ENCODE results near the gene ELANE.
"Not testable (repeated sequence)": the region's sequence is repeated elsewhere in the genome, so short reads cannot be mapped to it uniquely, and the experiment has no call there.

The ELANE gene

DNA sequence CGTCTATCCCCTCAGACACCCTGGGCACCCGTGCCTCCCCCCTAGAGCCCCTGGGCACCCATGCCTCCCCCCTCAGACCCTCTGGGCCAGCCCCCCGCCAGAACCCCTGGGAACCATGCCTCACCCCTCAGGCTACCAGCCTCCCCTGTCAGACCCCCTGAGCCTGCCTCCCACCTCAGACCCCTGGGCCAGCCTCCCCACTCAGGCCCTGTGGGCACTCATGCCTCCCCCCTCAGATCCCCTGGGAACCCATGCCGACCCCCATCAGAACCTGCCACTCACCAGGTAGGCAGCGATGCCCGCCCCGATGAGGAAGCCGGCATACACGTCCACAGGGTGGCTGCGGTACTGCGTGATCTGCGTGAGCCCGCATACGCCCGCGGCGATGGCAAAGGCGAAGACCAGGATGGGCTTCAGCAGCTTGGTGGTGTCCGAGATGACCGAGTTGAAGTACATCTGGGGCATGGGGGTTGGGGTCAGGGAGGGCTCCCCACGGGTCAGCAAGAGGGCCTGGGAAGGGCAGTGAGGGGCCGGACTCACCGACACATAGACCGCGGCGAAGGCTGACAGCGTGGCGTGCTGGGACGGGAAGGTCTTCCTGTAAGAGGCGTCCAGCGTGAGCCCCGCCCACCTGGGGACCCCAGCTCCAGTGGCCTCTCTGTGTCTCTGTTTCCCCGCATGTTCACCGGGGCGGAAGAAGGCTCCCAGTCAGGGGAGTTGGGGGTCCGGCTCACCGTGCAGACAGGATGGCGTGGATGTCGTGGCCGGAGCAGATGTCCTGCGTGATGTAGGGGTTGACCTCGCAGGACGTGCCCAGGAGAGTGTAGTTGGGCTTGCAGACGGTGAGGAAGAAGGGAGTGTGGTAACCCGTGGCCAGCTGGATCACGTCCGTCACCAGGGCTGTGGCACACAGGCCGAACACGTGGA lies 37.7 kb upstream of the ELANE start:
- DNase-seq, result no peak

DNA sequence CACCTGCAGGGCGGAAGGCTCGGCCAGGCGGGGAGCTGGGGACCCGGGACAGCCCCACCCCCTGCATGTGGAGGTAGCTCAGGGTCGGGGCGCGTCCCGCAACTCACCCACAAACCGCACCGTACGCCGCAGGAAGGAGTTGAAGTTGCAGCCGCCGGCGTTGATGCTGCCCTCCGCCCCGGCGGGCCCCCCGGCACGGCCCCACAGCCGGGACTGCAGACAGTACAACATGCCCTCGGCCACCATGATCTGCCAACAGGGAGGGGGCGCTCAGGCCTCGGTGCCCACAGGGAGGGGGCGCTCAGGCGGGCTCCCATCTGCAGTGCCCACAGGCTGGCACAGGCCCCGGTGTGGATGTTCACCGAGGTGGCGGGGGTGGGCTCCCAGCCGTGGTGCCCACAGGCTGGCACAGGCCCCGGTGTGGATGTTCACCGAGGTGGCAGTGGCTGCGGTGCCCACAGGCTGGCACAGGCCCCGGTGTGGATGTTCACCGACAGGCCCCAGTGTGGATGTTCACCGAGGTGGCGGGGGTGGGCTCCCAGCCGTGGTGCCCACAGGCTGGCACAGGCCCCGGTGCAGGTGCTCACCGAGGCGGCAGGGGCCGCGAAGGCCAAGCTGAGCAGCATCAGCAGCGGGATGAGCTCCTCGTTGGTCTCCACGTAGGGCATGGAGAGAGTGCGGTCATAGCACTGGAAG lies 36.9 kb upstream of the ELANE start:
- no peak for DNase-seq

- no peak for DNase-seq
These were observed 36.2 kb upstream of the ELANE start for GRCh38 chr19:815775-816499.

DNA sequence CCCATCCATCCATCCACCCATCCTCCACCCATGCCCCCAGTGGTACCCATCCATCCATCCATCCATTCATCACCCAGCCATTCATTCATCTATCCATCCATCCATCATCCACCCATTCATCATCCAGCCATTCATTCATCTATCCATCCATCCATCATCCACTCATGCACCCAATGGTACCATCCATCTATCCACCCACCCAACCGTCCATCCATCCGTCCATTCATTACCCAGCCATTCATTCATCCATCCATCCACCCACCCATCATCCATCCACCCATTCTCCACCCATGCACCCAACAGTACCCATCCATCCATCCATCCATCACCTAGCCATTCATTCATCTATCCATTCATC lies 35.6 kb upstream of the ELANE start:
- DNase-seq, result no peak

- not testable (repeated sequence) for DNase-seq
These were observed 31.9 kb upstream of the ELANE start for GRCh38 chr19:820212-820611.

GRCh38 chr19:821231-821824 lies 30.8 kb upstream of the ELANE start:
- no peak for DNase-seq

GRCh38 chr19:821825-822503 lies 30.1 kb upstream of the ELANE start, which contains the start of gene PLPPR3:
PLPPR3 (minus strand) TSS chr19:821955; CDS start chr19:821559, 396 bp downstream.
- no peak for DNase-seq

DNA sequence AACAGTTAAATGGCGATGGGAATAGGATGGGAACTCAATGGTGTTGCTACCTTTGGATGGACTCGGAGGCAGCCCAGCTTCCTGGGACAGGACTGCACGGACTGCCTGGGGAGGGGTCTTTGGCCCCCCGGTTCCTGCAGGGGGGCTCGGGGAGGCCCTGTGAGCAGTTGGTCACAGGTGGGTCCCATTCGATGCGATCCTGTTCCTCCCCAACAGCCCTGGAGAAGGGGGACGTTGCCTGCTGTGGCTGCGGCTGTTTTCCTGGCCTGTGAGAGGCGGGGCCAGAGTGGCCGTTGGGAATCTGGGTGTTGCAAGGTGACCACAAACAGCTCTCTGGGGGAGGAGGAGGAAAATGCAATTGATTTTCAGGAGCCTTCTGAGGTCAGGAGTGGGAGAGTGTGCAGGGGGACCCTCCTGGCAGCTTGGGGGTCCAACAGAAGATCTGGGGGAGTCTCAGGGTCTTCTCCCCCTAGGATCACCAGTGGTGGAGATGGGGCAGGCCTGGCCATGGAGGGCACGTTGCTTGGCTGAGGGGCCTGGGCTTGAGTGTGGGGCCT lies 28.5 kb upstream of the ELANE start:
- DNase-seq, result no peak

- no peak for DNase-seq
These were observed 27.2 kb upstream of the ELANE start for GRCh38 chr19:824885-825284.

DNA sequence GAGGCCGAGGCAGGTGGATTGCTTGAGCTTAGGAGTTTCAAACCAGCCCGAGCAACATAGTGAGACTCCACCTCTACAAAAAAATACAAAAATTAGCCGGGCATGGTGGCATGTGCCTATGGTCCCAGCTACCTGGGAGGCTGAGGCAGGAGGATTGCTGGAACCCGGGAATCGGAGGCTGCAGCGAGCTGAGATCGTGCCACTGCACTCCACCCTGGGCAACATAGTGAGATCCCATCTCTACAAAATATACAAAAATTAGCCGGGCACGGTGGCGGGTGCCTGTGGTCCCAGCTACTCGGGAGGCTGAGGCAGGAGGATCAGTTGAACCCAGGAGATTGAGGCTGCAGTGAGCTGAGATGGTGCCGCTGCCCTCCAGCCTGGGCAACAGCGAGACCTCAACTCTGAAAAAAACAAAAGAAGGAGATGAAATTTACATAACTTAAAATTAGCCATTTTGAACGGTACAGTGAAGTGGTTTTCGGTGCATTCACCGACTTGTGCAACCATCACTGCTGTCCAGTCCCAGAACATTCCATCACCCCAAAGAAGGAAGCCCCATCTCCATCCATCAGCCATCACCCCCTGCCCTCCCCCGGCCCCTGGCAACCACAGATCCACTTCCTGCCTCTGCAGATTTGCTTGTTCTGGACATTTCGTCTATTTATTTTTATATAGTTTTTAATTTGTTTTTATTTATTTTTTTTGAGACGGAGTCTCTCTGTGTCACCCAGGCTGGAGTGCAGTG lies 26.0 kb upstream of the ELANE start:
- no peak for DNase-seq

DNA sequence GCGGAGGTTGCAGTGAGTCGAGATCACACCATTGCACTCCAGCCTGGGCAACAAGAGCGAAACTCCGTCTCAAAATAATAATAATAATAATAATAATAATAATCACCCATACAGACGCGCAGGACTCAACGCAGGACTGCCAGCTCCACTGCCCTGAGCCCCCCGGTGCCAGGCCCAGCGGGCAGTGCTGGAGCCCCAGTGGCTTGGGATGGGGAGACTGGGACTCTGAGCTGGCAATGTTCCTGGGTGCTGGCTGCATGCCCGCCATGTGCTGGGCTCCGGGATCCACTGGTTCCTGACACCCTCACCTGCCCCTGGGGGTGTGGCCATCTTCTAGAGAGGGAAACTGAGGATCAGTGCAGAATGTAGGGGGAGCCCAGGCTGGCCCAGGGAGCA lies 24.8 kb upstream of the ELANE start:
- no peak for DNase-seq

- DNase-seq, result no peak
These were observed 24.3 kb upstream of the ELANE start, which contains the start of gene AZU1 for GRCh38 chr19:827710-828321. AZU1 (plus strand) TSS chr19:827837; CDS start chr19:827847, 10 bp downstream.

DNA sequence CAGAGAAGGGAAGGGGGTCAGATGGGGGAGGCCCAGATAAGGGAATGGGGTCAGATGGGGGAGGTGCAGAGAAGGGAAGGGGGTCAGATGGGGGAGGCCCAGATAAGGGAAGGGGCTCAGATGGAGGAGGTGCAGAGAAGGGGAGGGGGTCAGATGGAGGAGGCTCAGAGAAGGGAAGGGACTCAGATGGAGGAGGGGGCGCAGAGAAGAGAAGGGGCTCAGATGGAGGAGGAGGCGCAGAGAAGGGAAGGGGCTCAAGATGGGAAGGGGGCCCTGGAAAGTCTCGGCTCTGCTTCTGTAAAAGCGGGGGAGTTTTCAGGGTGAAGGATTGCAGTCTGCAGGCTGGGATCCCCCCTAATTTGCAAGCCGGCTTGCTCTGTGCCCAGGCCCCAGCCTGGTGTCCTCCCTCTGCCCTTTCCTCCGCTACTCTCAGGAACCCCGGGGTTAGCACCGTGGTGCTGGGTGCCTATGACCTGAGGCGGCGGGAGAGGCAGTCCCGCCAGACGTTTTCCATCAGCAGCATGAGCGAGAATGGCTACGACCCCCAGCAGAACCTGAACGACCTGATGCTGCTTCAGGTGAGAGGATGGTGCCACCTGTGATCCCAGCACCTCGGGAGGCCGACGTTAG lies 22.9 kb upstream of the ELANE start:
- DNase-seq, result no peak

DNA sequence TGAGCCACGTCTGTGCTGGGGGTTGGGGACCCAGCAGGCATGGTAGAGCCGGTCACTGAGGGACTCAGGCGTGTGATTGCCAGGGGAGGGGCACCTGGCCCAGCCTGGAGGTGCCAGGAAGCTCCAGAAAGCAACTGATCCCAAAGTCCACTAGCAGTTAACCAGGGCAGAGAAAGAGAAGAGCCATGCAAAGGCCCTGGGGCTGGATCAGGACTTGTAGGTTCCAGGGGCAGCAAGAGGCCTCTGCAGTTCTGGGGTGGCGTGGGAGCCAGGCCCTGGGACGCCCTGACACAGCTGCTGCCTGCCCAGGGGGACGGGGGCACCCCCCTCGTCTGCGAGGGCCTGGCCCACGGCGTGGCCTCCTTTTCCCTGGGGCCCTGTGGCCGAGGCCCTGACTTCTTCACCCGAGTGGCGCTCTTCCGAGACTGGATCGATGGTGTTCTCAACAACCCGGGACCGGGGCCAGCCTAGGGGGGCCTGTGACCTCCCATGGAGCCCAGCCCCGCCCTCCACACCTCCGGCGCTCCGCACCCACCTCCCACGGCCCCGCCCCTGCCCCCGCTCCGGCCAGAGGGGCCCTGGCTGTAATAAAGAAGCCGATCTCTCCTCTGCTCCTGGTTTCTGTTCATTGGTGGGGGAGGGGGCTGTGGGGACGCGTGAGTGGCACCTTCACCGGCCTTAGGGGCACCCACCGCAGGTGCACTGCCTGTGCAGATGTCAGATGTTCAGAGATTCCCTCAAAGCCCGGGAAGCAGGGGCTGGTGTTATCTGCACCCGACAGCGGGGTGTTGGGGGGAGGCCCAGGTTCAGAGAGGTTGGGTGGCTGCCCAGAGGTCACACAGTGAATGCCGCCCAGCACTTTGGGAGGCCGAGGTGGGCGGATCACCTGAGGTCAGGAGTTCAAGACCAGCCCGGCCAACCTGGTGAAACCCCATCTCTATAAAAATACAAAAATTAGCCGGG lies 20.4 kb upstream of the ELANE start:
- no peak for DNase-seq

DNA sequence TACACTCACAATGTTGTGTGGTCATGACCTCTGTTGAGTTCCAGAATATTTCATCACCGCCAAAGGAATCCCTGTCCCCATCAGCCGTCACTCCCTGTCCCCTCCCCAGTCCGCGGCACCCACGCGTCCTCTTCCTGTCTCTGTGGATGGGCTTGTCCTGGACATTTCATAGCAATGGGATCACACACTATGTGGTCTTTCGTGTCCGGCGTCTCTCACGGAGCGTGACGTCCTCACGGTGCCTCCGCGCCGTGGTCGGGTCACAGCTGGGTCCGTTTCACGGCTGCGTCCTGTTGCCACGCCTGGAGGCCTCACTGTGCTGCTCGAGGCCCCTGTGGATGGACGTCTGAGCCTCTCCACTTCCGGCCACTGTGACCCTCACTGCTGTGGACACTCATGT lies 17.9 kb upstream of the ELANE start:
- no peak for DNase-seq

DNA sequence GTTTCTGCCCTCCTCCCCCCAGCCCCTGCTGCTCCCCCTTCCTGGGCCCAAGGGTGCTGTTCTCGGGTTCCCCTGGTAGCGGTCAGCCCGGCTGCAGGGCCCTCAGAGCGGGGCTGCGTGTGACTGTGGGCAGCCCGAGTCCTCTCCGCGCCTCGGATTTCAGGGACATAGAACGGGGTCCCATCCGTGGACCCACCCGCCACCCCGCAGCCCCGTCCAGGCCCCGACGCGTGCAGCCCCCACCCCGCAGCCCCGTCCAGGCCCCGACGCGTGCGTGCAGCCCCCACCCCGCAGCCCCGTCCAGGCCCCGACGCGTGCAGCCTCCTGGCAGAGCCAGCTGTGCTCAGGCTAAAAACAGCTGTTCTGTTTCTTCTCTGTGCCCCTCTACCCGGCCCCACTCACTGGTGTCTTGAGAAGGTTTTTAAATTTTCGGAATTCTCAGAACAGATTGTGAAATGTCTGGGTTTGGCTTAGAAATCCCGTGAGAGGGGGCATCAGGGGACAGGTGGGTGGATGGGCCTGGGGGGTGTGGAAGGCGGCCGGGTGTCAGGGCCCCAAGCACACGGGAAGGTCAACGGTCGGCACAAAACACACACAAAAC lies 16.8 kb upstream of the ELANE start:
- DNase-seq, result no peak

DNA sequence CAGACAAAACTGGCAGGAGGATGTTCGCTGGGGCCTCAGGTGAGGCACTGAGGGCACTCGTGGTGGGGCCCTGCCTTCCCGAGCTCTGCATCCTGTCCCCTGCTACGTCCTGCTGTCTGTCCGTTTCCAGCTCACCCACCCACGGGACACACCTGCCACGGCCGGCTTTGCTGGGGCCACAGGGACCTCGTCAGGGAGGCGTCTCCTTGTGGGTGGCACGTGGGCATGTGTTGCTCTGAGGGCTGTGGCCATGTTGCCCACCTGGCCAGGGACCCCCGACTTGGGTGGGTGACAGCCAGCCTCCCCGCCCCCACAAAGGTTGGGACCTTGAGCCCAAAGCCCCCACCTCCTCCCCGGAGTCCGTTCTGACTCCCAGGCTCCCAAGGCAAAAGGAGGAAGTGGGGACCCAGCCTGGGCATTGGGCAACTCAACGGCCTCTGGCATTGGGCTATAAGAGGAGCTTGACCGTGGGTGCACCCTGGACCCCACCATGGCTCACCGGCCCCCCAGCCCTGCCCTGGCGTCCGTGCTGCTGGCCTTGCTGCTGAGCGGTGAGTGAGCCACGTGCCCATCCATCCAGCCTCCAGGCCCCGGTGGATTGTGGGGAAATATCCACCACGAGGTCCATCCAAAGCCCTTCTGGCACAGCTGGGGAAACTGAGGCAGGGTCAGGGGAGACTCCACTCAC lies 11.4 kb upstream of the ELANE start, which contains the start of gene PRTN3:
Gene PRTN3 (plus strand): TSS at position 481 of the 688 bp plus-strand sequence. CDS start 10 bp downstream, at position 491.
- no peak for DNase-seq

- not testable (repeated sequence) for DNase-seq
These were observed 9.3 kb upstream of the ELANE start for GRCh38 chr19:842802-843179.

Data from NCI-H2171 (cell line).